Measurements from ENCODE around the gene DLG3. TPM values are rescaled to one million over a fixed set of nuclear protein-coding genes. Genes with fewer than 3 reads are reported as not detected.
A peak's percentile ranks its signal among the peaks of the same experiment; 100 is the strongest.

The DLG3 gene
- total RNA-seq, 1 experiment from 2014 or later = 41.7 TPM

- TF ChIP-seq STAT6 (CRISPR knock-in tag; conservative IDR thresholded peaks at IDR 0.05; ENCODE audit: low read depth) (no peak), ZNF396 (CRISPR knock-in tag; IDR thresholded peaks at IDR 0.05; ENCODE audit: borderline replicate concordance) (no peak), ZNF425 (CRISPR knock-in tag; conservative IDR thresholded peaks at IDR 0.05) (no peak), ZNF317 (CRISPR knock-in tag; IDR thresholded peaks at IDR 0.05; ENCODE audit: borderline replicate concordance, low read depth) (no peak), E2F4 (CRISPR knock-in tag; IDR thresholded peaks at IDR 0.05; ENCODE audit: borderline replicate concordance, low read depth) (no peak)
Measured at GRCh38 chrX:70444946-70445656, 466 bp downstream of the DLG3 start (continued).

- no peak overlapping the region for H3K27ac Mint-ChIP-seq
- CTCF ChIA-PET = interaction anchor here (1.3 kb wide), 1 partner anchor 10 kb away, joined by 5 read pairs; no protein-coding TSS in a partner anchor
- no peaks in the 10 kb centered on the region for H3K36me3 Mint-ChIP-seq
- H3K9me3 Mint-ChIP-seq = no peaks in the 10 kb centered on the region
- TF ChIP-seq CTCF (IDR thresholded peaks at IDR 0.05) = no peak
- no peak for TF ChIP-seq ZNF423 (CRISPR knock-in tag; IDR thresholded peaks at IDR 0.05)
- TF ChIP-seq AR (CRISPR knock-in tag; IDR thresholded peaks at IDR 0.05) = no peak
- no peak for TF ChIP-seq ZNF671 (CRISPR knock-in tag; IDR thresholded peaks at IDR 0.05)
- no peak for TF ChIP-seq CBFB (CRISPR knock-in tag; IDR thresholded peaks at IDR 0.05; ENCODE audit: low read depth)
- TF ChIP-seq ETV6 (CRISPR knock-in tag; IDR thresholded peaks at IDR 0.05) = no peak
- no peak for TF ChIP-seq ELF4 (CRISPR knock-in tag; IDR thresholded peaks at IDR 0.05; ENCODE audit: low read depth)
- no peak for TF ChIP-seq FOXP1 (CRISPR knock-in tag; IDR thresholded peaks at IDR 0.05; ENCODE audit: borderline replicate concordance)
- H3K4me1 Mint-ChIP-seq = no peaks in the 10 kb centered on the region; the same call in 1 of the 2 replicates
- peak overlapping the region; percentile 31 for H3K4me3 Mint-ChIP-seq
- POLR2A ChIA-PET = no interaction called here
- ATAC-seq (no peak), DNase-seq (ENCODE audit: low spot score) (no peak)
- H3K27me3 Mint-ChIP-seq (ENCODE audit: low read depth) = peaks cover 42% of the 10 kb centered on the region
Measured at GRCh38 chrX:70445951-70446350, 1.3 kb downstream of the DLG3 start.

Data from WTC11 (cell line).